Cardiac atrium fibroblast (primary cell): ENCODE measurements around the gene PXDC1. TPM values are rescaled to one million over a fixed set of nuclear protein-coding genes. Genes with fewer than 3 reads are reported as not detected.

ENCODE experiments used
- total RNA-seq: library from RNA; depleted of rRNA; stranded (reverse); fragments of >200 nt; gene quantifications from 2 replicates; pipeline ENCODE4 v1.2.3, GENCODE V29; 2015

Gene PXDC1, protein sequence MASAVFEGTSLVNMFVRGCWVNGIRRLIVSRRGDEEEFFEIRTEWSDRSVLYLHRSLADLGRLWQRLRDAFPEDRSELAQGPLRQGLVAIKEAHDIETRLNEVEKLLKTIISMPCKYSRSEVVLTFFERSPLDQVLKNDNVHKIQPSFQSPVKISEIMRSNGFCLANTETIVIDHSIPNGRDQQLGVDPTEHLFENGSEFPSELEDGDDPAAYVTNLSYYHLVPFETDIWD
- total RNA-seq, result 88.0 and 97.5 TPM in 2 replicates

DNA sequence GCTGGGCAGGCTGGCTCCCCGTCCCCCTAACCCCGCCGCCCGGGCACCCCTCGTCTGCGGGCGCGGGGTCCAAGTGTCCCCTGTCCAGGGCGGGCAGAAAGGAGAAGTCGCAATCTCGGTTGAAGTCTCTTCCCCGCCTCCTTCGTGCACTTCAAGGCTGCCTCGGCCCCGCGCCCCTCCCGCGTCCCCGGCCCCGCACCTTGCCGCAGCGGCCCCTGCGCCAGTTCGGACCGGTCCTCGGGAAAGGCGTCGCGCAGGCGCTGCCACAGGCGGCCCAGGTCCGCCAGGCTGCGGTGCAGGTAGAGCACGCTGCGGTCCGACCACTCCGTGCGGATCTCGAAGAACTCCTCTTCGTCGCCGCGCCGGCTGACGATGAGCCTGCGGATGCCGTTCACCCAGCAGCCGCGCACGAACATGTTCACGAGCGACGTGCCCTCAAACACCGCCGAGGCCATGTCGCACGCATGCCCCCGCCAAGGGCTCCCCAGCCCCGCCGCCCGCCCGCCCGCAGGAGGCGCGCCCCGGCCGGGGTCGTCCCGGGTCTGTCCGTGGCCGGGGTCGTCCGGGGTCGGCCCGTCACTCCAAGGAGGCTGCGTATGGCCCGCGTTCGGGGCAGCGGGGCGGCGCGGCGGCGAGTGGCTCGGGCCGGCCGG is at the start of gene PXDC1:
Gene PXDC1, minus strand, starts transcription at position 637 of the 653 bp plus-strand sequence. Its CDS starts 182 bp downstream, at position 455.

Other genes with a start within 250 kb of the PXDC1 start
- 3.2 and 6.5 TPM in 2 replicates for gene FAM50B, start 97.7 kb upstream of the PXDC1 start, total RNA-seq